IMR-90 (cell line): Measurements from ENCODE around the gene JADE2.

ENCODE experiments used
- BHLHE40 ChIP-seq: fragments of 150-350 bp; IDR thresholded peaks from 2 replicates; pipeline ENCODE4 v1.6.1; 2016; ENCODE audit warnings: mild to moderate bottlenecking, low read depth, low read length
- CEBPB ChIP-seq: IDR thresholded peaks from 2 replicates; pipeline ENCODE4 v1.6.1; 2012; ENCODE audit warnings: low read depth, low read length, improper control_type of control experiment
- CTCF ChIP-seq: conservative IDR thresholded peaks from 2 replicates; pipeline ENCODE4 v1.5.1; 2012; ENCODE audit warnings: mild to moderate bottlenecking, low read depth, low read length, improper control_type of control experiment
- FOS ChIP-seq: fragments of 150-350 bp; IDR thresholded peaks from 2 replicates; pipeline ENCODE4 v1.6.1; 2016; ENCODE audit warnings: low read depth, low read length
- MAFK ChIP-seq: IDR thresholded peaks from 2 replicates; pipeline ENCODE4 v1.6.1; 2012; ENCODE audit warnings: low read depth, low read length, improper control_type of control experiment
- MAZ ChIP-seq: IDR thresholded peaks from 2 replicates; pipeline ENCODE4 v1.6.1; 2012; ENCODE audit warnings: low read depth, mild to moderate bottlenecking, low read length, improper control_type of control experiment, moderate library complexity, borderline replicate concordance
- MXI1 ChIP-seq: IDR thresholded peaks from 2 replicates; pipeline ENCODE4 v1.6.1; 2012; ENCODE audit warnings: low read depth, mild to moderate bottlenecking, low read length, moderate library complexity, borderline replicate concordance
- NFE2L2 ChIP-seq: fragments of 150-350 bp; IDR thresholded peaks from 2 replicates; pipeline ENCODE4 v1.6.1; 2016; ENCODE audit warnings: low read depth, mild to moderate bottlenecking, low read length
- POLR2A ChIP-seq: IDR thresholded peaks from 2 replicates; pipeline ENCODE4 v1.6.1; 2012; ENCODE audit warnings: mild to moderate bottlenecking, low read depth, low read length
- RAD21 ChIP-seq: IDR thresholded peaks from 2 replicates; pipeline ENCODE4 v1.6.1; 2012; ENCODE audit warnings: low read length, improper control_type of control experiment
- RCOR1 ChIP-seq: IDR thresholded peaks from 2 replicates; pipeline ENCODE4 v1.6.1; 2012; ENCODE audit warnings: mild to moderate bottlenecking, low read length, improper control_type of control experiment; ENCODE audit not compliant: insufficient replicate concordance
- RFX5 ChIP-seq: IDR thresholded peaks from 2 replicates; pipeline ENCODE4 v1.8.0; 2012; ENCODE audit warnings: low read depth, mild to moderate bottlenecking, low read length, moderate library complexity
- SMC3 ChIP-seq: fragments of 150-350 bp; IDR thresholded peaks from 2 replicates; pipeline ENCODE4 v1.6.1; 2016; ENCODE audit warnings: low read depth, mild to moderate bottlenecking, antibody characterized with exemption, low read length, moderate library complexity
- USF2 ChIP-seq: fragments of 150-350 bp; IDR thresholded peaks from 2 replicates; pipeline ENCODE4 v1.6.1; 2017; ENCODE audit warnings: mild to moderate bottlenecking, antibody characterized with exemption, low read length, low read depth

- TF ChIP-seq NFE2L2 (no peak), POLR2A (no peak), CTCF (no peak), RAD21 (no peak), USF2 (no peak), FOS (no peak), RFX5 (no peak), RCOR1 (no peak), MAFK (no peak), CEBPB (no peak), MXI1 (no peak), BHLHE40 (no peak), SMC3 (no peak), MAZ (no peak)
Observed at GRCh38 chr5:134502259-134502658, 23.2 kb upstream of the JADE2 start.
